Skeletal muscle satellite cell (primary cell): ENCODE results near the gene ATP1A4.

Source experiments
- H3K27me3 ChIP-seq: 2 replicates; pipeline ENCODE4 v1.7.0; 2013; ENCODE audit warnings: low read length; ENCODE audit not compliant: control insufficient read depth, insufficient read depth
- H3K36me3 ChIP-seq: 2 replicates; pipeline ENCODE4 v1.7.0; 2013; ENCODE audit warnings: mild to moderate bottlenecking, control low read depth, low read length; ENCODE audit not compliant: insufficient read depth
- H3K4me1 ChIP-seq: 2 replicates; pipeline ENCODE4 v1.7.0; 2013; ENCODE audit warnings: low read length; ENCODE audit not compliant: control insufficient read depth, insufficient read depth
- H3K4me2 ChIP-seq: 2 replicates; pipeline ENCODE4 v1.7.0; 2013; ENCODE audit warnings: mild to moderate bottlenecking, low read length
- H3K4me3 ChIP-seq: 2 replicates; pipeline ENCODE4 v1.7.0; 2013; ENCODE audit warnings: low read length
- H3K9ac ChIP-seq: 2 replicates; pipeline ENCODE4 v1.7.0; 2013; ENCODE audit warnings: mild to moderate bottlenecking, low read depth, low read length, moderate library complexity
- H3K9me3 ChIP-seq: replicated peaks from 2 replicates; pipeline ENCODE4 v1.7.0; 2013; ENCODE audit warnings: mild to moderate bottlenecking, control low read depth, low read length

ATP1A4 gene

DNA sequence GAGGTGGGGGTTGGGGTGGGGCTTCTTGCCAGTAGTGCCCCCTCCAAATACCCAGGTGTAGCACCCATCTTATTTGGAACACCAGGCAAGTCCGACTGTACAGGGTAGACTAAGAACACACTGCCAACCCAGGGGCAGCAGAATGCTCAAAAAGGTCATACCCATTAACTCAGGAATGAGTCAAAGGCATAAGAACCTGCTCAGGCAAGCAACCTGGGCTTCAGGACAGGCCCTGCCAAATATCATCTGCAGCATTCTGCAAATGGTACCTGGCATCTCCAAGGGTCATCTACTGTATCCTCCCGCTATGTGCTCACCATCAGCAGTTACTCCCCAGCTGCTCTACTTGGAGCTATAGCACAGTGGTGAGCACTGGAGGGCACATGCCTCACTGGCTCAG lies 73.2 kb downstream of the ATP1A4 start:
- Histone ChIP-seq H3K27me3 (no peaks in the 10 kb centered on the region), H3K9ac (no peak overlapping the region), H3K4me2 (no peak overlapping the region), H3K36me3 (peaks cover 84% of the 10 kb centered on the region), H3K4me1 (no peaks in the 10 kb centered on the region), H3K4me3 (no peak overlapping the region), H3K9me3 (no peaks in the 10 kb centered on the region)

DNA sequence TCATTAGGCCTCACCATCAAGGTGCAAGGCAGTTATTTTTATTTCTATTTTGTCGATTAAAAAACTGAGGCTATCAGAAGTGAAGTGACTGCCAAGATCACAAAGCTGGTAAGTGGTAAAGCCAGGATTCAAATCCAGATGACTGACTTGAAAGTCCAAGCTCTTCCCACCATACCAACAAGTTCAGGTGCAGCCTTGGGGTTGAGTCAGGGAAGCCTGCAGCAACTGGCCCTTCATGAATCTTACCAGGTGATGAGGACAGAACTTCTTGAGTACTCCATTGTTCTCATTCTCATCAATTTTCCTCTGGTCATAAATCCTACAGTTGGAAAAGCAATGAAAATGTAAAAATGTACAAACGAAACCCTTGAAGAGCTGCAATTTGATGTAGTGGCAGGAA lies 73.9 kb downstream of the ATP1A4 start:
- Histone ChIP-seq H3K4me1 (no peaks in the 10 kb centered on the region), H3K4me3 (no peak overlapping the region), H3K4me2 (no peak overlapping the region), H3K9ac (no peak overlapping the region), H3K27me3 (no peaks in the 10 kb centered on the region), H3K36me3 (peaks cover 89% of the 10 kb centered on the region), H3K9me3 (no peaks in the 10 kb centered on the region)

DNA sequence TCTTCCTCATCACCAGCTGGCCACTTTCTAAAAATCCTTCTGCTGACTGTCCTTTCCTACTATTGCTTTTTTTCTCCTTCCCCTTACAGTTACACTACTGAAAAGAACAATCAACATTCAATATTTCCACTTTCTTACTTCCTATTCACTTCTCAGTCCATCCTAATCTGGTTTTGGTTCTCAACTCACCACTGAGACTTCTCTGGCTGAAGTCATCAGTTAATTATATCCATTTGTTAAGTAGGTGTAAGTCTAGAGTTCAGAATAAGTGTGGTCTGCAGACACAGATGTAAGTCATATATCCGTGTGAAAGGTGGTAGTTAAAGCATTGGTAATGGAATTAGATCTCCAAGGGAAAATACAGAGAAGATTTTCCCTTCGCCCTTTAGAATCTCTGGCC lies 75.2 kb downstream of the ATP1A4 start:
- Histone ChIP-seq H3K4me1 (no peaks in the 10 kb centered on the region), H3K36me3 (peaks cover 90% of the 10 kb centered on the region), H3K9me3 (no peaks in the 10 kb centered on the region), H3K27me3 (no peaks in the 10 kb centered on the region), H3K4me3 (no peak overlapping the region), H3K4me2 (no peak overlapping the region), H3K9ac (no peak overlapping the region)

DNA sequence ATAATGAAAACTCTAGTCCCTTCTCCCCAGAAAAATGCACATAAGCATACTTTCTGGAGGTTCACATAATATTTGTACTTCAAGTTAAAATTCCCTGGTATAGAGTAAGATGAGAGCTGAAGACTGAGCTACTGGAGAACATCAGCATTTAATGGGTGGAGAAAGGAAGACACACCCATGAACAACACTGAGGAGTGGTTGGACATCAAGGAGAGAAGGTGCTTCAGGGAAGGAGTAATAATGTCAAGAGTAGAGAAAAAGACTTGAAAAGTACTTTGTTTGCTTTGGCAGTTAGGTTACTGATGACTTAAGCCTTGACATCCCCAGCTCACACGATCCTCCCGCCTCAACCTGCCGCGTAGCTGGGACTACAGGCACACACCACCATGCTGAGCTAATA lies 75.6 kb downstream of the ATP1A4 start:
- Histone ChIP-seq H3K9ac (no peak overlapping the region), H3K4me2 (no peak overlapping the region), H3K4me1 (no peaks in the 10 kb centered on the region), H3K4me3 (no peak overlapping the region), H3K36me3 (peaks cover 86% of the 10 kb centered on the region), H3K27me3 (no peaks in the 10 kb centered on the region), H3K9me3 (no peaks in the 10 kb centered on the region)

DNA sequence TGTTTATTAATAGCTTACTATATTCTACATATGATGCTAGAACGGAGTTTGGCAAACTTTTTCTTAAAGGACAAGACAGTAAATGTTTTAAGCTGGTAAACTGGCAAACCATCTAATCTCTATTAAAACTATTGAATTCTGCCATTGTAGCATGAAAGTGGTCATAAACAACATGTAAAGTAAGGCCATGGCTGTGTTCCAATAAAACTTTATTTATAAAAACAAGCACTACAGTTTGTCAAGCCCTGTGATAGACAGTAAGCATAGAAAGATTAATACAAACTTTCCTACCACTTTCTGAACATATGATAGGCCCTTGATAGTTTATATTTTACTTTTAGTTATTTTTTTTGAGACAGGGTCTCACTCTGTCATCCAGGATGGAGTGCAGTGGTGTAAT lies 76.2 kb downstream of the ATP1A4 start:
- Histone ChIP-seq H3K4me2 (no peak overlapping the region), H3K36me3 (peaks cover 82% of the 10 kb centered on the region), H3K4me3 (no peak overlapping the region), H3K27me3 (no peaks in the 10 kb centered on the region), H3K4me1 (no peaks in the 10 kb centered on the region), H3K9ac (no peak overlapping the region), H3K9me3 (no peaks in the 10 kb centered on the region)

DNA sequence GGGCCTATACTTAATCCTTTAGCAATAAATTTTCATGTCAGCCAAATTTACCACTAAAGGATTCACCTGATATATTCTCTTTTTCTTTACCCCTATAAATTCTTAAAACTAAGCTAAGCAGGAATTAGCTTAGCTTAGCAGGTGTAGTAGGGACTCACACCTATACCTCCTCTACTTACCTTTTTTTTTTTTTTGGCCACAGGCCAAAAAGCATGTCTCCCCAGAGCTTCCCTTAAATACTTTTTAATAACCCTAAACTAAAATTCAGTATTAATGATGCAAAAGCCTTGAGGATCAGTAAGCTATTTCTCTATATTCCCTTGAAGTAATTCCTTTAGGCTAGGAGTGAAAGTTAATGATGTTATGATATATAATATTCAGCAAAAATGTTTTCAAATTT lies 77.0 kb downstream of the ATP1A4 start:
- Histone ChIP-seq H3K36me3 (peaks cover 79% of the 10 kb centered on the region), H3K9me3 (no peaks in the 10 kb centered on the region), H3K27me3 (no peaks in the 10 kb centered on the region), H3K4me1 (no peaks in the 10 kb centered on the region), H3K4me3 (no peak overlapping the region), H3K4me2 (no peak overlapping the region), H3K9ac (no peak overlapping the region)

DNA sequence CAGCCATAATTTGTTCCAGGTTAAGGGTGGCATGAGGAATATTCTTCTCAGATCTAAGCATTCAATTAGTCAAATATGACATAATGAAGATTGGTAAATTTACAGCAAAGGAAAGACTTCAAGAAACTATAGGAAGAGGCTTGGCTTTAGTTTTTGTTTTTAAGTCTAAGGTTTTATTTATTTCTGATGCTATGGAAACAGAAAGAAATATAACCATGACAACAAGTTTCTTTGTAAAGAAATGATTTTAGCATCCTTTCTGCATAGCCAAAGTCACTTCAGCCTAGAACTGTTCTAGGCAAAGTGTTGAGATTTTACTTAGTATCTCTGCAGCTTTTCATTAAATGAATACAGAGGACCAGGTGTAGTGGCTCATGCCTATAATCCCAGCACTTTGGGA lies 81.5 kb downstream of the ATP1A4 start:
- peaks cover 69% of the 10 kb centered on the region for H3K36me3 ChIP-seq
- no peaks in the 10 kb centered on the region for H3K4me1 ChIP-seq
- H3K9me3 ChIP-seq, result no peaks in the 10 kb centered on the region
- no peak overlapping the region for H3K4me3 ChIP-seq
- no peak overlapping the region for H3K9ac ChIP-seq
- no peak overlapping the region for H3K4me2 ChIP-seq
- no peaks in the 10 kb centered on the region for H3K27me3 ChIP-seq
